Nephron progenitor cell (in vitro differentiated cells): ENCODE measurements around the gene KLHL3.

ENCODE experiments used
- DNase-seq: peaks from one replicate; pipeline ENCODE4 v3.0.0; 2021
- H3K27ac Mint-ChIP-seq: 2 replicates; pipeline ENCODE4 v1.8.0; 2021; ENCODE audit warnings: mild to moderate bottlenecking, moderate library complexity, mixed read lengths
- H3K27me3 Mint-ChIP-seq: 2 replicates; pipeline ENCODE4 v1.8.0; 2021; ENCODE audit warnings: mild to moderate bottlenecking, low read depth, mixed read lengths; ENCODE audit not compliant: poor library complexity
- H3K36me3 Mint-ChIP-seq: 2 replicates; pipeline ENCODE4 v1.8.0; 2021; ENCODE audit warnings: low read depth, mixed read lengths
- H3K4me1 Mint-ChIP-seq: 2 replicates; pipeline ENCODE4 v1.8.0; 2021; ENCODE audit warnings: mixed read lengths
- H3K4me3 Mint-ChIP-seq: 2 replicates; pipeline ENCODE4 v1.8.0; 2021; ENCODE audit warnings: mild to moderate bottlenecking, moderate library complexity, mixed read lengths
- H3K9me3 Mint-ChIP-seq: 2 replicates; pipeline ENCODE4 v1.8.0; 2021; ENCODE audit warnings: mild to moderate bottlenecking, moderate library complexity, mixed read lengths
- CTCF ChIP-seq: fragments of 200-600 bp; sonication (generic); IDR thresholded peaks from 2 replicates; pipeline ENCODE4 v1.5.0; 2021; ENCODE audit warnings: antibody characterized with exemption

The KLHL3 gene

GRCh38 chr5:137610598-137610997 is 125.3 kb downstream of the KLHL3 start:
- H3K9me3 Mint-ChIP-seq = no peaks in the 10 kb centered on the region
- H3K4me3 Mint-ChIP-seq = no peak overlapping the region
- TF ChIP-seq CTCF = no peak
- H3K36me3 Mint-ChIP-seq = no peaks in the 10 kb centered on the region
- peaks cover 10% of the 10 kb centered on the region for H3K4me1 Mint-ChIP-seq
- H3K27ac Mint-ChIP-seq = no peak overlapping the region
- peaks cover 19% of the 10 kb centered on the region for H3K27me3 Mint-ChIP-seq
- no peak for DNase-seq

- Mint-ChIP-seq H3K4me1 (peaks cover 24% of the 10 kb centered on the region), H3K9me3 (no peaks in the 10 kb centered on the region), H3K27ac (no peak overlapping the region), H3K36me3 (no peaks in the 10 kb centered on the region), H3K4me3 (no peak overlapping the region), H3K27me3 (peaks cover 31% of the 10 kb centered on the region)
- TF ChIP-seq CTCF = no peak
- DNase-seq = no peak
These were observed 126.8 kb downstream of the KLHL3 start for GRCh38 chr5:137609127-137609526.

- H3K4me3 Mint-ChIP-seq = no peak overlapping the region
- no peak for DNase-seq
- peaks cover 27% of the 10 kb centered on the region for H3K4me1 Mint-ChIP-seq
- no peak for TF ChIP-seq CTCF
- H3K36me3 Mint-ChIP-seq = no peaks in the 10 kb centered on the region
- peaks cover 39% of the 10 kb centered on the region for H3K27me3 Mint-ChIP-seq
- H3K9me3 Mint-ChIP-seq = no peaks in the 10 kb centered on the region
- no peak overlapping the region for H3K27ac Mint-ChIP-seq
These were observed 128.1 kb downstream of the KLHL3 start for GRCh38 chr5:137607771-137608170.

- H3K27me3 Mint-ChIP-seq = peaks cover 39% of the 10 kb centered on the region
- no peak for DNase-seq
- no peaks in the 10 kb centered on the region for H3K9me3 Mint-ChIP-seq
- H3K27ac Mint-ChIP-seq = no peak overlapping the region
- H3K36me3 Mint-ChIP-seq = no peaks in the 10 kb centered on the region
- H3K4me3 Mint-ChIP-seq = no peak overlapping the region
- TF ChIP-seq CTCF = no peak
- H3K4me1 Mint-ChIP-seq = peaks cover 19% of the 10 kb centered on the region
These were observed 129.5 kb downstream of the KLHL3 start for GRCh38 chr5:137606401-137606800.

- no peak overlapping the region for H3K4me3 Mint-ChIP-seq
- no peaks in the 10 kb centered on the region for H3K9me3 Mint-ChIP-seq
- H3K36me3 Mint-ChIP-seq = no peaks in the 10 kb centered on the region
- TF ChIP-seq CTCF = peak; percentile 36
- no peak overlapping the region for H3K27ac Mint-ChIP-seq
- DNase-seq = no peak
- H3K27me3 Mint-ChIP-seq = peaks cover 40% of the 10 kb centered on the region
- H3K4me1 Mint-ChIP-seq = peaks cover 19% of the 10 kb centered on the region
These were observed 130.5 kb downstream of the KLHL3 start for GRCh38 chr5:137605411-137605810.

GRCh38 chr5:137604348-137605095 is 131.4 kb downstream of the KLHL3 start:
- Mint-ChIP-seq H3K36me3 (no peaks in the 10 kb centered on the region), H3K4me1 (peaks cover 21% of the 10 kb centered on the region), H3K27me3 (peaks cover 45% of the 10 kb centered on the region), H3K27ac (no peak overlapping the region), H3K4me3 (no peak overlapping the region), H3K9me3 (no peaks in the 10 kb centered on the region)
- no peak for TF ChIP-seq CTCF
- no peak for DNase-seq
